ENCODE data around the gene TIMP4.

The TIMP4 gene

GRCh38 chr3:12158387-12159226, at the start of gene TIMP4:
Gene TIMP4, minus strand, starts transcription at chr3:12158912. Its CDS starts 72 bp downstream, at chr3:12158840.
- DNase-seq, result no peak

- no peak for DNase-seq
Measured at GRCh38 chr3:12205171-12205570, 46.5 kb upstream of the TIMP4 start.

- no peak for DNase-seq
Measured at GRCh38 chr3:12201813-12202212, 43.1 kb upstream of the TIMP4 start.

- no peak for DNase-seq
Measured at GRCh38 chr3:12198301-12198700, 39.6 kb upstream of the TIMP4 start.

- DNase-seq, result no peak
Measured at GRCh38 chr3:12197475-12197874, 38.8 kb upstream of the TIMP4 start.

GRCh38 chr3:12196684-12197083, 38.0 kb upstream of the TIMP4 start:
- no peak for DNase-seq

- no peak for DNase-seq
Measured at GRCh38 chr3:12195231-12195630, 36.5 kb upstream of the TIMP4 start.

GRCh38 chr3:12194669-12195161, 36.0 kb upstream of the TIMP4 start:
- DNase-seq, result no peak

- peak; percentile 44 for DNase-seq
Measured at GRCh38 chr3:12194209-12194608, 35.5 kb upstream of the TIMP4 start.

- DNase-seq, result peak; percentile 19
Measured at GRCh38 chr3:12193485-12194165, 34.9 kb upstream of the TIMP4 start.

- no peak for DNase-seq
Measured at GRCh38 chr3:12192655-12193484, 34.2 kb upstream of the TIMP4 start.

GRCh38 chr3:12192173-12192572, 33.5 kb upstream of the TIMP4 start:
- no peak for DNase-seq

GRCh38 chr3:12191559-12191958, 32.8 kb upstream of the TIMP4 start:
- no peak for DNase-seq

- no peak for DNase-seq
Measured at GRCh38 chr3:12190832-12191231, 32.1 kb upstream of the TIMP4 start.

- DNase-seq, result no peak
Measured at GRCh38 chr3:12190221-12190807, 31.6 kb upstream of the TIMP4 start.

- DNase-seq, result no peak
Measured at GRCh38 chr3:12188681-12189287, 30.1 kb upstream of the TIMP4 start.

GRCh38 chr3:12188328-12188648, 29.6 kb upstream of the TIMP4 start:
- no peak for DNase-seq

GRCh38 chr3:12187448-12188327, 29.0 kb upstream of the TIMP4 start:
- DNase-seq, result peak; percentile 44

- no peak for DNase-seq
Measured at GRCh38 chr3:12186515-12187286, 28.0 kb upstream of the TIMP4 start.

GRCh38 chr3:12186046-12186445, 27.3 kb upstream of the TIMP4 start:
- DNase-seq, result no peak

Measured in GDM1 (cell line).